Posterior vena cava (tissue), 2 donors: Measurements from ENCODE around the gene TCF12. TPM values are rescaled to one million over a fixed set of nuclear protein-coding genes. Genes with fewer than 3 reads are reported as not detected.

Experiments used
- DNase-seq: peaks from one replicate; pipeline ENCODE4 v3.0.0-alpha.2; 2020; ENCODE audit warnings: low spot score
- intact Hi-C, 2 donors: fragments of 100-400 bp; cut with DNase I; formaldehyde crosslinking; loops; one replicate each; pipeline versions ENCODE4 v1.14.1 to v1.14.2; 2022 to 2023
- total RNA-seq, 2 donors: library from RNA; stranded (reverse); fragmentation: NEBNext Ultra II Directional; extraction: Animal tissue kit (Norgen Biotek cat#: 25700); gene quantifications; one replicate each; pipeline ENCODE4 v1.2.1, GENCODE V29; 2021
- donor health status: DM: yes; HTN: yes; CAD: no.
- donor health status: DM: yes; HTN: yes; CAD: no.

Gene TCF12
- total RNA-seq, 2 donors from 2014 or later = 95.2 to 102 TPM

DNA sequence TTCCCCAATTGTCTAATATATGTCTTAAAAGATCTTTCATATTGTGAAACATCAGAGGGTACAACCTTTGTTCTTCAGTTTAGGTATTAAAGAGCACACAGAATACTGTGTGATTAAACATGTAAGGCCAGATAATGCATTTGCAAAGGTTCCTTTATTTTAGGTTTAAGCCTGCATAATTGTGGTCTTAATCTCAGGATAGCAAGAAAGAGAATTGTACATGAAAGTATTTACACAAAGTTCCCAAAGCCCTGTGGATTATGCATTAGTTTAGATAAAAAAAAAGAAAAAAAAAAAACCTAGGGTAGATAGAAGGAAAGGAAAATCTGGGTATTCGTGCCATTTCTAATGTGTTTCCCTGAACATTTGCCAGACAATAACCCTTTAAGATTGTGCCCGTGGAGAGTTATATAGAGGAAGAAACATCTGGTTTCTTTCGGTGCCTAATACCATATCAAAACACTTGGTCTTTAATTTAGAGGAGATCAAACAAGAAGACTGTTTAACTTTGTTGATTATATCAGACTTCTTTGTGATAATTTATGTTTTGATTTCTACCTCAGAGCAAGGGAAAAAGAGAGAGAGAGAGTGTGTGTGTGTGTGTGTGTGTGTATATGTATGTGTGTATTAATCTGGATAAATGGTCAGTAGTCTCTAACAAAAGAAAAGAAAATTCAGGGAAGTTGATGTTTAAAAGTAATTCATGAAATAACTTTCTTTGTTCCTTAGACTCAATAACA lies 318.3 kb downstream of the TCF12 start:
- DNase-seq = no peak
- intact Hi-C loops = no loop called here

- intact Hi-C loops = no loop called here
- DNase-seq = no peak
Measured at GRCh38 chr15:57237301-57237642, 318.8 kb downstream of the TCF12 start.

DNA sequence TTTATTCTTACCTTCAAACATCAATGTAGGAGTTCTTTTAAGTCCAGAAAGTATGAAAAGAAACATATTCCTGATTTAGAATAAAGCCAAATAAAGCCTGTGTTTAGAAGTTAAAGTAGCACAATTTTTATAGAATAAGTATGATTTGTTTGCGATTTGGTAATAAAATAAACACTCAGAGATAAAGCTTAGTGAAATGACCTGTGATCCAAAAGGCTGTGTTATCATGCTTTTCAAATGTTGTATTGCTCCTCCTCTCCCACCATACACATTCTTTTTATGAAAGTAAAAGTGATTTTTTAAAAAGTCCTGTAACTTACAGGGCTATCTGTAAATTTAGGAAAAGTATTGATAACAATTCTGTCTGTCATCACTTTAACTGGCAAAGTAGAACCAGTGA lies 319.2 kb downstream of the TCF12 start:
- no peak for DNase-seq
- intact Hi-C loops = no loop called here

DNA sequence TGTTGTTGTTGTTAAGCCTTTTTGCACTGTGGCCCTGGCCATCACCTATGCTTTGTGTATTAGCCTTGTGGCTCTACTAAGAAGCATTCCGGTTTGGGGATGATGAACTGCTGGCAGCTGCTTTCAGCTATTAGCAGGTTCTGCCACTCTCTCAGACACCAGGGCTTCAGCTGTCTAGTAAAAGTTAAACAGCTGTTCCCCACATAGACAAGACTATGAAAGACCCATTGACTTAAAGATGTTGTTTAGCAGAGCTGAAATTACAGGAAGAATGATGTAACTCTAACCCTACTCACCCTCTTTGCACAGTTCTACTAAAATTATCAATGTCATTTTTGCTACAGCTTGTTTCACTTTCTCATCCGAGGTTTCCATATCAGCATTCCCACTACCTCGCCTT lies 326.7 kb downstream of the TCF12 start:
- no peak for DNase-seq
- intact Hi-C loops = no loop called here

- no peak for DNase-seq
- intact Hi-C loops = no loop called here
Measured at GRCh38 chr15:57245714-57246113, 327.3 kb downstream of the TCF12 start.

DNA sequence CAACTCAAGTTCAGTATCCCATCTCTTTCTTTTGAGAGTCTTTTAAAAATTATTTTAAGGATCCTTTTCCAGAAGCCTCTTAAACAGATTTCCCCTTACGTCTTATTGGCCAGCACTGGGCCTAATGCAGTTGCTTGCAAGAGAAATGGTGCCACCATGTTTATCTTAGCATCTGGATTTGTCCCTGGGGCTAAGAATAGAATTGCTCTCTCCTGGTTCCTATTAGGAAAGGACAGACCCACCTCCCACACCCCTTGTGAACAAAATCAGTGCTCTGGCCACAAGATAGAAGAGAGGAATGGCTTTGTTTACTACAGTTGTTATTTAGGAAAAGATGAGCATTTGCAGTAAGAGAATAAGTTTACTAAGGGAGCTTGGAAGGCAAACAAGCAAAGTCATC lies 329.6 kb downstream of the TCF12 start:
- intact Hi-C loops = no loop called here
- no peak for DNase-seq

DNA sequence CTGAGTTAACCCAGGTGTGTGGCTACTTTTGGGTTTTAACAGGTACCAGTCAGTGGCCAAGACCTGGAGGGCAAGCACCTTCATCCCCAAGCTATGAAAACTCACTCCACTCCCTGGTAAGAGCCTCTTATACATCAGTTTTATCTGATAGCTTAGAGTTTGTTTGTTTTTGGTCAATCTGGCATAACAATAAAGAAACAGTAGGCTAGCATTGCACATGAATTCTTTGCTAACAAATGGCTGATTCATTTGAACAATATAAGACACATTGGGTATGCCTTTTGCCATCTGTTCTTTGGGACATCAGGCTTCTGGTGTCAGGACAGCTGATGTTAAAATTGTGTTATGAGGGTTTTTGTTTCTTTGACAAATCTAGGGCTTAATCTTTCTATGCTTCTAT lies 332.9 kb downstream of the TCF12 start:
- no peak for DNase-seq
- intact Hi-C loops = loop anchor here in 1 of 2 donors (5.0 kb wide), 1 partner anchor 354 kb away; no protein-coding TSS in a partner anchor

GRCh38 chr15:57251941-57252340 lies 333.5 kb downstream of the TCF12 start:
- intact Hi-C loops = loop anchor here in 1 of 2 donors (5.0 kb wide), 1 partner anchor 355 kb away; no protein-coding TSS in a partner anchor
- no peak for DNase-seq

GRCh38 chr15:57253082-57253481 lies 334.6 kb downstream of the TCF12 start:
- no peak for DNase-seq
- intact Hi-C loops = loop anchor here in 1 of 2 donors (5.0 kb wide), 1 partner anchor 356 kb away; no protein-coding TSS in a partner anchor

GRCh38 chr15:57253500-57253899 lies 335.1 kb downstream of the TCF12 start:
- intact Hi-C loops = loop anchor here in 1 of 2 donors (5.0 kb wide), 1 partner anchor 356 kb away; no protein-coding TSS in a partner anchor
- DNase-seq = no peak

DNA sequence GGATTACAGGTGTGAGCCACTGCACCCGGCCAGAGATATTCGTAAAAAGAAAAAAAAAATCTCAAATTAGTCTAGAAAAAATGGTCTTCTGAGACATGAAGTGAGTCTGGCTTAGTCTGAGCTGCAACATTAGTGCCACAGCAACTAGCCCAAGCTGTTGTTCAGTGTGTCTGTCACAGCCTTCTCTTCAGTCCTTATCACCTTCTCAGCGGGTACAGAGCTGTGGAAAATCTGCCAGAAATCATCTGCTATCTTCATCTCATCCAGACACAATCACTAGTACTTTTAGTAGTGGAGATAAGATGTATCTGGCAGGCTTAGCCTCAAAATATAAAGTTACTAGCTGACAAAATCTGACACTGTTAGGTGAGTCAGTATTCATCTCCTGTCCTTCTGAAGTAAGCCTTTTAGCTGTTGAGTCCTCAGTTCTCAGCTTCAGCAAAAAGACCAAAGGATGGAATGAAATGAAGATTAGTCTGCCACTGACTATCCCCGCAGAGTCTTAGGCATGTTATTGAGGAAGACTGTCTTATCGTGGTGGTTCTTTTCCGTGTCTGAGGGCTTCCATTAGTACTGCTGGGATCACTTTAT lies 337.4 kb downstream of the TCF12 start:
- intact Hi-C loops = no loop called here
- no peak for DNase-seq

DNA sequence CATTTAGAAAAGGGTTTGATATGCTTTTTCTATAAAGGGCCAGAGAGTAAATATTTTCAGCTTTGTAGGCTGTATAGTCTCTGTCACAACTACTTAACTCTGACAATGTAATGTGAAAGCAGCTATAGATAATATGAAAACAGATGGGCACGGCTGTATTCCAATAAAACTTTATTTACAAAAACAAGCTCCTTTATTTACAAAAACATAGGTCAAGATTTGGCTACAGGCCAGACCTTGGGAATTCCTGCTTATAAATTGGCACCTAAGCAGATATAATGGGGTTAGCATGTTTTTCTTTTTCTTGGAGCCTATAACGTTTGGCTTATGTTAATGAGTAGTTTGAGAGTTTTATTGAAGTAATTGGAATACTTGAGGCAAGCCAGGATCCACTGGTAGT lies 338.5 kb downstream of the TCF12 start:
- intact Hi-C loops = no loop called here
- no peak for DNase-seq

DNA sequence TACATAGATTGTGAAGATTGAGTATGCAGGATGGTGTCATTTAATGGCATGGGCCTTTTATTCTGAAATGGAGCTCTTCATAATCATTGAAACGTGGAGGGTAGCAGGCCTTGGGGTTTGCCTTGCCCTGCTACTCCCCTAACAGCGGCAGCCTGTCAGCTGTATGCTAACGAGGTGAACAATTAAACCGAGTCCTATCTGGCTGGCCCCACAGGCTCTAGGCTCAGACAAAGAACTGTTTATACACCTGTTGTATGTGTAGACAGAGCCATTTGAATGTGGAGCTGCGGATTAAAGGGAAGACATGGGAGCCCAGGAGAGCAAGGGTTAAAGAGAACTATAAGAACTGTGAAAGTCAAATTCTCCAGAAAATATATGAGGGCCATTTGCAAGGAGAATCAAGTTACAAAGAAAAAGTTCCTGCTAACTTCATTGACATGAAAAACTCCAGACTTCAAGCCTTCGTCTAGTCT lies 341.2 kb downstream of the TCF12 start:
- no peak for DNase-seq
- intact Hi-C loops = no loop called here

DNA sequence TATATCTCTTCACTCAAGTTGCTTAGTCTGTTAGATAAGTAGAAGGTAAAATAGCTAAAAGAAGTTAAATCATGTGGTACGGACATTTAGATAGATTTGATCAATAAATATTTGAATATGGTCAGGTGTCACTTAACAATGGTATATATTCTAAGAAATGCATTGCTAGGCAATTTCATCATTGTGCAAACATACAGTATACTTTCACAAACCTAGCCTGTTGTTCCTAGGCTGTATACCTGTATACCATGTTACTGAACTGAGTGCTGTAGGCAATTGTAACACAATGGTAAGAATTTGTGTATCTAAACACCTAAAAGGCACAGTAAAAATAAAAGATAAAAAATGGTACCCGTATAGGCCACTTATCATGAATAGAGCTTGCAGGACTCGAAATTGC lies 345.1 kb downstream of the TCF12 start:
- DNase-seq = no peak
- intact Hi-C loops = no loop called here

- intact Hi-C loops = no loop called here
- no peak for DNase-seq
Measured at GRCh38 chr15:57272771-57273357, 354.4 kb downstream of the TCF12 start.

DNA sequence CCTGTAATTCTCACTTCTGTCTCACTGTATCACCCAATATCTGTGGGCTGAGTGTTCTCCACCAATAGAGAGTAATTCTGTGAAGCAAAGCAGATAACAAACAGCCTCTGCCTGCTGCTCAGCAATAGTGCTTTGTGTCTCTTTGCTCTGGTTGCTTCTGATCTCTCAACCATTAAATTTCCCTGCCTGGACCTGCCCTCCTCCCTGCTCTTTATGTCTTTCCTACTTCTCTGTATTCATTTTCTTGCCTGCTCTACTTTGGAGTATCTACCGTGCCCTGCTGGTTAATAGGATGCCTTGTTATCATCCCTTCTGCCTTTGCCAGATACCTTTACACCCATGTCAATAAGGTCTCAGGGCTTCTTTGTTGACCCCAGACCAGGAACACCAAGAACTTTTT lies 355.0 kb downstream of the TCF12 start:
- no peak for DNase-seq
- intact Hi-C loops = no loop called here

- DNase-seq = no peak
- intact Hi-C loops = no loop called here
Measured at GRCh38 chr15:57278439-57278838, 360.0 kb downstream of the TCF12 start.

DNA sequence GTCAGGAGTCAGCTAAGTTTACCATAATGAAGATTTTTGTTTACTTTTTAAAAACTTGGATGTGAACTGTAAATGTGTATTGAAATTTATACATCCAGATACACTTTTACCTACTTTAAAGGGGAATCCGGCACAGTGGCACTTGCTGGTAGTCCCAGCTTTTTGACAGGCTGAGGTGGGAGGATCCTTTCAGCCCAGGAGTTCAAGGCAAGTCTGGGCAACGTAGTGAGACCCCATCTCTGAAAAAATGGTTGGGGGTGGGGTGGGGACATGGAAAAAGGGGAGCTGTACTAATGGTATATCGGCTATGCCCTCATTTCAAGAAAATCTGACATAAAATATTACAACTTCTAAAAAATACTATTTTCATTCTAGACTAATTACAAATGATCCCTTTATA lies 362.0 kb downstream of the TCF12 start:
- intact Hi-C loops = no loop called here

DNA sequence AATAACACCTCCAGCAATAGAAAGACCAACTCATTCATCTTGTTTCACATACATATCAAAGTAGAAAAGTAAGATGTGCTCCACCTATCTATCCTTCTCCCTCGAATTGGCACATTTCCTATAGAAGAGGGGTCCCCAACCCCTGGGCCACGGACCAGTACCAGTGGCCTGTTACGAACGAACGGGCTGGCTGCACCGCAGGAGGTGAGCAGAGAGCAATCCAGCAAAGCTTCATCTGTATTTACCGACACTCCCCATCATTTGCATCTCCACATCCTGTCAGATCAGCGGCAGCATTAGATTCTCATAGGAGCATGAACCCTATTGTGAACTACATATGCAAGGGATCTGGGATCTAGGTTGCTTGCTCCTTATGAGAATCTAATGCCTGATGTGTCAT lies 362.9 kb downstream of the TCF12 start:
- intact Hi-C loops = no loop called here

More for the DNA sequence above, 362.0 kb downstream of the TCF12 start:
- no peak for DNase-seq

DNA sequence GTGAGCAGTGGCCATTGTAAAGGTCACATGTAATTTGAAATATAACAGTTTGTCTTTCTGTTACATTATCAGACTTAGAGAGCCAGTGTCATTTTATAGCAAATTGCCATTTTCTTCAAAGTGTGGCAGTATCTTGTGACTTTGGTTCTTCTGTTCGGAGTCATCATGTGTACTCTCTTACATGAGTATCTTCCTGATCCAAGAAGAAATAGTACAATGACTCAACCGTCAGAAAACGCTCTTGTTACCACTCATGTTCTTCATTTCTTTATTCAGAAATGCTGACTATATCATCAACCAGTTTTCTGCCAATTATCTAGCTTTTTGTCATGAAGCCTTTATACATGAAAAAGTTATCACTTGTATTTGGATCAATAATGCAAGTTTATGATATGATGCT lies 364.2 kb downstream of the TCF12 start:
- no peak for DNase-seq
- intact Hi-C loops = no loop called here

More for the DNA sequence above, 362.9 kb downstream of the TCF12 start:
- no peak for DNase-seq
